ENCODE data around the gene ACSBG1.

DNA sequence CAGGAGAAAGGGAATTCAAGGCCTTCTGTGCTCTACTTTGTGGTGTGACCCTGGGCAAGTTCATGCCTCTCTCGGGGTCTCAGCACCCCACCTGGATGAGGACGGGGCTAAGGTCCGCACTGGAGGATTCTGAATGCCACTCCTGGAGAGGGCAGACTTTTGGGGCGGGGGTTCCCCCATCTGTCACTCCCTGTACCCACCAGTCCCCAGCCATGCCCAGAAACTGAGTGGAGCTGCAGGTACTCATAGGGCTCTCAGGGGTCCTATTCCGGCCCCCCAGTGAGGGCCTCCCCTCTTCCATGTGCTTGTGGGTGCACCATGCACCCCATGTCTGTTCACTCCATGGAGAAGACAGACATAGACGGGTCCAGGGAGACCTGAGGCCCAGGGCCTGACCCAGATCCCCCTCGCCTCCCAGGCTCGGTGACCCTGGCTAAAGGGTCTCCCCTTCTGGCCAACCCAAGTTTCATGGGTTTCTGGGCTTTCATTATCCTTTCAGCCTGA is 26.0 kb downstream of the ACSBG1 start:
- TF ChIP-seq, protein P1, sequence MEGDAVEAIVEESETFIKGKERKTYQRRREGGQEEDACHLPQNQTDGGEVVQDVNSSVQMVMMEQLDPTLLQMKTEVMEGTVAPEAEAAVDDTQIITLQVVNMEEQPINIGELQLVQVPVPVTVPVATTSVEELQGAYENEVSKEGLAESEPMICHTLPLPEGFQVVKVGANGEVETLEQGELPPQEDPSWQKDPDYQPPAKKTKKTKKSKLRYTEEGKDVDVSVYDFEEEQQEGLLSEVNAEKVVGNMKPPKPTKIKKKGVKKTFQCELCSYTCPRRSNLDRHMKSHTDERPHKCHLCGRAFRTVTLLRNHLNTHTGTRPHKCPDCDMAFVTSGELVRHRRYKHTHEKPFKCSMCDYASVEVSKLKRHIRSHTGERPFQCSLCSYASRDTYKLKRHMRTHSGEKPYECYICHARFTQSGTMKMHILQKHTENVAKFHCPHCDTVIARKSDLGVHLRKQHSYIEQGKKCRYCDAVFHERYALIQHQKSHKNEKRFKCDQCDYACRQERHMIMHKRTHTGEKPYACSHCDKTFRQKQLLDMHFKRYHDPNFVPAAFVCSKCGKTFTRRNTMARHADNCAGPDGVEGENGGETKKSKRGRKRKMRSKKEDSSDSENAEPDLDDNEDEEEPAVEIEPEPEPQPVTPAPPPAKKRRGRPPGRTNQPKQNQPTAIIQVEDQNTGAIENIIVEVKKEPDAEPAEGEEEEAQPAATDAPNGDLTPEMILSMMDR (IDR thresholded peaks at IDR 0.05 in 8 of 11, conservative IDR thresholded peaks at IDR 0.05 in 3 of 11) = no peak
- TF ChIP-seq POLR2A (IDR thresholded peaks at IDR 0.05) = no peak

Measured in spleen (tissue), 7 donors.